Esophagus muscularis mucosa (tissue), 4 donors: ENCODE results near the gene MAP3K6.

ENCODE experiments used
- CTCF ChIP-seq, 3 experiments: fragments of 200-600 bp in 2 of 3; fragments of 450-650 bp in 1 of 3; sonication (generic) in 2 of 3; IDR thresholded peaks; one replicate each; pipeline ENCODE4 v1.5.1; 2017 to 2019; ENCODE audit warnings: antibody characterized with exemption in 3 of 3, mild to moderate bottlenecking in 2 of 3, moderate library complexity in 1 of 3
- EP300 ChIP-seq: sonication (generic); formaldehyde crosslinking; IDR thresholded peaks from one replicate; pipeline ENCODE4 v1.6.1; 2017; ENCODE audit warnings: antibody characterized with exemption
- POLR2A ChIP-seq: fragments of 450-650 bp; IDR thresholded peaks from one replicate; pipeline ENCODE4 v1.6.1; 2017; ENCODE audit warnings: antibody characterized with exemption, moderate library complexity, mild to moderate bottlenecking, low read depth

- TF ChIP-seq CTCF (IDR thresholded peaks at IDR 0.05) (no peak), POLR2A (no peak), EP300 (no peak)
These were observed 33.0 kb downstream of the MAP3K6 start for GRCh38 chr1:27333717-27334279.
